Measurements from ENCODE around the gene RPTOR.

The RPTOR gene

DNA sequence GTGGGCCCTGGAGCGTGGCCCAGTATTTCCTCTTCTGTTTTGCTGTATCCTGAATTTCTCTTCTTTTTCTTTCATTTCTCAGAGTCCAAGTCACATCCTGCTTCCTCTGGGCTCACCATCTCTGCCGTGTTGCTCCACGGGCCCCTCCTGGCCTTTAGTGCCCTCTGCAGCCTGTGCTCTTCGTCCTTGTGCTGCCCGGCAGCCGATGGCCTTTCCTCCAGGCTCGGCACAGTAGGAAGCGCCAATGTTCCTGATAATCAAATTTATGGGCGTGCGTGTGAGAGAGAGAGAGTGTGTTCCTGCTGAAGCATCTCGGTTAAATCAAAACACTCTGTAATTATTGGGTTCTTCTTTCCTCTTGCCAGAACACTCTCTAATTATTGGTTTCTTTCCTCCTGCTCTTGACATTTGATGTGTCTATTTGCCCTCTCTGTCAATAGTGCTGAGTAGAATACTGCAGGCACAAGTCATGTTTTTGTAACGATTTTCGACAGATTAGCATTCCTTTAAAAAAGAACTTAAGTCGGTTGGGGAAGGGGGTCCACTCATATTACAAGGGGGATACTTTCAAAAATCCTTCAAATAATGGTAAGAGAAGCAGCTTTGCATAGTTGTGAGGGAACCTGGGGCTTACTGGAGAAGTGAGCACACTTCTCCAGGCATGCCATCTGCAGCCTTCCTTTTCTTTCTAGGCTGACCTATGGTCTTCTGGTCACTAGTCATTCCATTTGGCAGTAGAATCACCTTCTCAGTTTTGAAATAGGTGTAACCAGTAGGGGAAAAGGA, 126.6 kb downstream of the RPTOR start:
- Histone ChIP-seq H3K4me3 (ENCODE audit: low read depth, low read length) (no peak overlapping the region), H3K9ac (ENCODE audit: low read depth, low read length) (no peak overlapping the region), H3K9me3 (ENCODE audit: control insufficient read depth, insufficient read depth, low read length) (no peaks in the 10 kb centered on the region), H3K36me3 (ENCODE audit: control insufficient read depth, insufficient read depth, low read length) (no peaks in the 10 kb centered on the region), H3K4me1 (ENCODE audit: control insufficient read depth, insufficient read depth, low read length) (peaks cover 4% of the 10 kb centered on the region), H3K27me3 (ENCODE audit: control insufficient read depth, insufficient read depth, low read length) (no peaks in the 10 kb centered on the region)

DNA sequence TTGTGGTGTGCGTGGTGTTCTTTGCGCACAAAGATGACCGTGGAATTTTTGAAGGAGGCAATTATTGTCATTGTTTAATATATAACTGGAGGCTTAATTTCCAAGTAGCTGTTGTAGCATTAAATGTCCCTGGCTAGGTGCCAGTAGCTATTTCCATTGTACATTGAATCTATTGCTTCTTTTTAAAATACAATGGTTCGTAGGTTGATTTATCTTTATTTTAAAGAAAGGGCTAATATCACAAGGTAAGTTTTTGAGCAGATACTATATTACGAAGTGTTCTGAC, 127.1 kb downstream of the RPTOR start:
- Histone ChIP-seq H3K9me3 (ENCODE audit: control insufficient read depth, insufficient read depth, low read length) (no peaks in the 10 kb centered on the region), H3K4me3 (ENCODE audit: low read depth, low read length) (no peak overlapping the region), H3K36me3 (ENCODE audit: control insufficient read depth, insufficient read depth, low read length) (no peaks in the 10 kb centered on the region), H3K27me3 (ENCODE audit: control insufficient read depth, insufficient read depth, low read length) (no peaks in the 10 kb centered on the region), H3K4me1 (ENCODE audit: control insufficient read depth, insufficient read depth, low read length) (peaks cover 4% of the 10 kb centered on the region), H3K9ac (ENCODE audit: low read depth, low read length) (no peak overlapping the region)

DNA sequence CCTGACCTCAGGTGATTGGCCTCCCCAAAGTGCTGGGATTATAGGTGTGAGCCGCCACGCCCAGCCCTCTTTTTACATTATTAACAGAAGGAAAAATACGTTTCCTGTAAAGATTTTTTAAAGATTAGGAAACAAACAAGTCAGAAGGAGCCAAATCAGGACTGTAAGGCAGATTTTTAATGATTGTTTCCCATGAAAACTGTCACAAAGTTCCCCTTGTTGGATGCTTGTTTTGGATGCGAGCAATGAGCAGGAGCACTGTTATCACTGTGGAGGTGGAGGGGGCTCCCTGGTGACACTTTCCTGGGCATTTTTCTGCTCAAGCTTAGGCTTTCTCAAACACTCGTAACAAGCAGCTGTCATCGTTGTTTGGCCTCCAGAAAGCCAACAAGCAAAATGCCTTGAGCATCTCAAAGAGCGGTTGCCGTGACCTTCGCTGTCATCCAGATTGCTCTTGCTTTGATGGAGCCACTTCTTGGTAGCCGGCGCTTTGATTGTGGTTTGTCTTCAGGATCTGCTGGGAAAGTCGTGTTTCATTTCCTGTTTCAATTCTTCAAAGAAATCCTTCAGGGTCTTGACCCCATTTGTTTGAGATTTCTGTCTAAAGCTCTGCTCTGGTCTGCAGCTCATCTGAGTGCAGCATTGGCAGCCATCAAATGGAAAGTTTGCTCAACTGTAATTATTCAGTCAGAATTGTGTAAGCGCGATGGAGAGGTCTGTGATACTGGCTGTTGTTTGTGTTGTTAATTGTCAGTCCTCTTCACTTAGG, 128.7 kb downstream of the RPTOR start:
- H3K4me1 ChIP-seq (ENCODE audit: control insufficient read depth, insufficient read depth, low read length): peaks cover 2% of the 10 kb centered on the region
- no peaks in the 10 kb centered on the region for H3K9me3 ChIP-seq (ENCODE audit: control insufficient read depth, insufficient read depth, low read length)
- no peak overlapping the region for H3K9ac ChIP-seq (ENCODE audit: low read depth, low read length)
- no peak overlapping the region for H3K4me3 ChIP-seq (ENCODE audit: low read depth, low read length)
- H3K36me3 ChIP-seq (ENCODE audit: control insufficient read depth, insufficient read depth, low read length): no peaks in the 10 kb centered on the region
- no peaks in the 10 kb centered on the region for H3K27me3 ChIP-seq (ENCODE audit: control insufficient read depth, insufficient read depth, low read length)

DNA sequence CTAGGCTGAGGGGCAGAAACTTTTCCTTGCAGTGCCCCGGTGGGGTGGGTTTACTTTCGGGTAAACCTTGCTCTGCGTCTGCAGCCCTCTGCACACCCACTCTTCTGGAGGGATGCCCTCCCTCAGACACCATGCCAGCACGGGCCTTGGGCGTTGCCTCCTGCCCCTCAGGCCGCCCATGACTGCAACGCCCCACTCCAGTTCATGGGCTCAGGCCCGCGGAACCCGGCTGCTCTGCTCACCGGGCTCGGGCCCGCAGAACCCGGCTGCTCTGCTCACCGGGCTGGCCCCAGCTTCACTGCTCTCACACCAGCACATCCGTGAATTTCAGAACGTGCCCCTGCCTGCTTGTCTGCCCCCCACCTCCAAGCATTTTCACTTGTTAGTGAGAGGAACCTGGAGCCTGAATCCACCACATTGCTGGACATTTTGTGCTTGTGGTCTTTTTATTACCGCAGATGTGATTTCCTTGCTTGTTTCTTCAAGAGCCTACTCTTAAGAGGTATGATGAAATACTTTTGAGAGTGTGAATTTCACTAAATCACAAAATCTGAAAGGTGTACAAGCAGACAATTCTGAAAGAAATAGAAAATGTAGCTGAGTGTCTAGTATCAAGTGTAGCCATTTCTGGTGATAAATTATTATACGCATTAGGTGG, 130.9 kb downstream of the RPTOR start:
- Histone ChIP-seq H3K9ac (ENCODE audit: low read depth, low read length) (no peak overlapping the region), H3K27me3 (ENCODE audit: control insufficient read depth, insufficient read depth, low read length) (no peaks in the 10 kb centered on the region), H3K4me1 (ENCODE audit: control insufficient read depth, insufficient read depth, low read length) (no peaks in the 10 kb centered on the region), H3K4me3 (ENCODE audit: low read depth, low read length) (no peak overlapping the region), H3K36me3 (ENCODE audit: control insufficient read depth, insufficient read depth, low read length) (no peaks in the 10 kb centered on the region), H3K9me3 (ENCODE audit: control insufficient read depth, insufficient read depth, low read length) (no peaks in the 10 kb centered on the region)

DNA sequence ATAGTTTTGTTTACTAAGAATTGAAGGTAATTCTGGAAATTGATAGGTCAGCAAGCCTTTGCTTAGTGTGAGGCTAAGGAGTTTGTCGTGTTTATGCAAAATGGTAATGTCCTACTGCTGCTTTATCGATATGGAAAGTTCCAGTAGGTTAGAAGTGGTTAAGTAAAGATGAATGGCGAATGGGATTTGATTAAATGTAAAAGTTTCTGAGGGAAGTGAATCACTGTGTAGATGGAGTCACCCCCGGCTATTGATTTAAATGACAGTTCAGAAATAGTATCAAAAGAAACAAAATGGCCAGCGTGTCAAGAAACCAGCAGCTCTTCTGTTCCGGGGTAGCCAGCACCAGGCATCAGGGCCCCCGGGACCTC, 131.4 kb downstream of the RPTOR start:
- H3K36me3 ChIP-seq (ENCODE audit: control insufficient read depth, insufficient read depth, low read length): no peaks in the 10 kb centered on the region
- H3K4me3 ChIP-seq (ENCODE audit: low read depth, low read length): no peak overlapping the region
- H3K4me1 ChIP-seq (ENCODE audit: control insufficient read depth, insufficient read depth, low read length): no peaks in the 10 kb centered on the region
- H3K9ac ChIP-seq (ENCODE audit: low read depth, low read length): no peak overlapping the region
- no peaks in the 10 kb centered on the region for H3K27me3 ChIP-seq (ENCODE audit: control insufficient read depth, insufficient read depth, low read length)
- H3K9me3 ChIP-seq (ENCODE audit: control insufficient read depth, insufficient read depth, low read length): no peaks in the 10 kb centered on the region

DNA sequence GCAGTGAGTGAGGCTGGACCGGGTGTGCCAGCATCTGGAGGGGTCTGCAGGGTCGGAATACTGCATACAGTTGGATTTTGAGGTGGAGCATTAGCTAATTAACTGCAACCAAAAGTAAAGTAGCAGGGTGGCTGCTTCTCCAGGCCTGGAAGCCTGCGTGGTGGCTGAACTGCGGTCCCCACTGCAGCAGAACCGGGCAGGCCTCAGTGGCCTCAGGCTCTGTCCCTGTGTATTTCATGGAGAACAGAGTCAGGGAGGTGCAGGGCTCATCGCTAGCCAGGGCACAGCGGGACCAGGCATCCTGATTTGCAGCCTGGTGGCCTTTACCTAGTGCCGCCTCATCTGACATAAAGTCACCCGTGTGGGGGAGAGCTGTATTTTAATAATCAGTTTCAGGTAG, 131.9 kb downstream of the RPTOR start:
- Histone ChIP-seq H3K4me3 (ENCODE audit: low read depth, low read length) (no peak overlapping the region), H3K27me3 (ENCODE audit: control insufficient read depth, insufficient read depth, low read length) (no peaks in the 10 kb centered on the region), H3K9ac (ENCODE audit: low read depth, low read length) (no peak overlapping the region), H3K36me3 (ENCODE audit: control insufficient read depth, insufficient read depth, low read length) (no peaks in the 10 kb centered on the region), H3K4me1 (ENCODE audit: control insufficient read depth, insufficient read depth, low read length) (no peaks in the 10 kb centered on the region), H3K9me3 (ENCODE audit: control insufficient read depth, insufficient read depth, low read length) (no peaks in the 10 kb centered on the region)

DNA sequence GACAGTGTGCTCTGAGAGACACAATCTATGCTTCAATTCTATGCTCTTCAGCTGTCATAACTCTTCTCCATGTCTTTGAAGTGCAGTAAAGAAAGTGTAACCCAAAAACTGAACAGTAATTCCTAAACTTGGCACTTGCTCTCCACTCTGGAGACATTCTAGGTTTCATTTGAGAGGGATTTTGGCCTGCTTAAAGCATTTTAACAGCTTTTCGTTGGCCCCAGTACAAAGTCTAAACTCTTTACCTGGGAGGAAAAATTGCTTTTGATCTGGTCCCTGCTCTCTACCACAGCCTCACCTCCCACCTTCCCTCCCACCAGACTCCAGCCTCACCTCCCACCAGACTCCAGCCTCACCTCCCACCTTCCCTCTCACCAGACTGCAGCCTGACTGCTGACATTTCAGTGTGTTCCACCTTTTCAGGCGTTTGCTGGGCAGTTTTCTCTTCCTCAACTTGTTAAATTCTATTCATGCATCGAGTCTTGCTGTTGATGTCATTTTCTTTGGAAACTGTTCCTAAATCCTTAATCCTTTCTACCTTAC, 132.6 kb downstream of the RPTOR start:
- Histone ChIP-seq H3K4me3 (ENCODE audit: low read depth, low read length) (no peak overlapping the region), H3K36me3 (ENCODE audit: control insufficient read depth, insufficient read depth, low read length) (no peaks in the 10 kb centered on the region), H3K4me1 (ENCODE audit: control insufficient read depth, insufficient read depth, low read length) (no peaks in the 10 kb centered on the region), H3K27me3 (ENCODE audit: control insufficient read depth, insufficient read depth, low read length) (no peaks in the 10 kb centered on the region), H3K9ac (ENCODE audit: low read depth, low read length) (no peak overlapping the region), H3K9me3 (ENCODE audit: control insufficient read depth, insufficient read depth, low read length) (no peaks in the 10 kb centered on the region)

DNA sequence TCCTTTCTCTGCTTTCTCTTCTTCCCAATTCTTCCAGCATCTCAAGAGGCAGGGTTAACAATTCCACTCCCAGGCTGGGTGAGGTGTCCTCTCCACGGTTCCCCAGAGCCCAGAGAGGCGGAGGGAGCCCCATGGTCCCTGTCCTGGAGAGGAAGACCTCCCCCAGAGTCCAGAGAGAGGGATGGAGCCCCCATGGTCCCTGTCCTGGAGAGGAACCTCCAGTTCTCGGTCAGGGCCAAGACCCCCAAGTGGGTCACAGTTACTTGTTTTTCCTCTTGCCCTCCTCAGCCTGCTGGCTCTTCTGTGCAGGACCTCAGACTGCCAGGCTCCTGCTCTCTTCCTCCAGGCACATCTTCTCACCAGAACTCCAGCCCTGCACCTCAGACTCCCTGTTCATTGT, 135.2 kb downstream of the RPTOR start:
- H3K9ac ChIP-seq (ENCODE audit: low read depth, low read length): no peak overlapping the region
- H3K4me3 ChIP-seq (ENCODE audit: low read depth, low read length): no peak overlapping the region
- no peaks in the 10 kb centered on the region for H3K36me3 ChIP-seq (ENCODE audit: control insufficient read depth, insufficient read depth, low read length)
- H3K9me3 ChIP-seq (ENCODE audit: control insufficient read depth, insufficient read depth, low read length): no peaks in the 10 kb centered on the region
- no peaks in the 10 kb centered on the region for H3K4me1 ChIP-seq (ENCODE audit: control insufficient read depth, insufficient read depth, low read length)
- H3K27me3 ChIP-seq (ENCODE audit: control insufficient read depth, insufficient read depth, low read length): no peaks in the 10 kb centered on the region

DNA sequence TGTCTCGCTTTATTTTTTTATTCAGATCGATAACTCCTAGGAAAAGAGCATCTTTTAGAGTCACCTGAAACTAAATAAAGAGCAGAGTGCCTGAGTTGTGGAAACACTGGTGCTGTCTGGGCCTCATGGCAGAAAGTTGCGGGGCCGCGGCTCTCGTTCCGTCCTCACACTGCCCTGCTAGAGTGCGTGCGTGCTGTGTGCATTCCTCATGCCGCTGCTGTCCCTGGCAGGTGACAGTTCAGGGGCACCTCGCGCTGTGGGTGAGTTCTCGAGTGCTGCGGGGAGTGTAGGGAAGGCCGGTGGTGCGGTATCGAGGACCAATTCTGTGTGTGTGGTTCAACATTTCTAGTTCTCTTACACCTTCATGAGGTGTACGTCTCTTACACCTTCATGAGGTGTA, 136.6 kb downstream of the RPTOR start:
- H3K9me3 ChIP-seq (ENCODE audit: control insufficient read depth, insufficient read depth, low read length): no peaks in the 10 kb centered on the region
- H3K9ac ChIP-seq (ENCODE audit: low read depth, low read length): no peak overlapping the region
- no peaks in the 10 kb centered on the region for H3K36me3 ChIP-seq (ENCODE audit: control insufficient read depth, insufficient read depth, low read length)

DNA sequence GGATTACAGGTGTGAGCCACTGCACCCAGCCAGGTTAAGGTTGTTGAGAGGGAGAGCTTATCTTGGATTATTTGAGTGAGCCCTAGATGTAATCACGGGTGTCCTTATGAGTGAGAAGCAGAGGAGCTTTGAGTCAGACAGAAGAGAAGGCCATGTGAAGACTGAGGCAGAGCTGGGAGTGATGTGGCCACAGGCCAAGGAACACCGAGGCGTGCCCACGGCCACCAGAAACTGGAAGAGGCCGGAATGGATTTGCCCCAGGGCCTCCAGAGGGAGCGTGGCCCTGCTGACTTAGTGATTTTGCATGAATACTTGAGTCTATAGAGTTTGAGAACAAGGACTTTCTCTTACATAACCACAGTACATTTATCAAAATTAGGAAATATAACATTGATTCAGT, 137.7 kb downstream of the RPTOR start:
- H3K36me3 ChIP-seq (ENCODE audit: control insufficient read depth, insufficient read depth, low read length): no peaks in the 10 kb centered on the region
- H3K27me3 ChIP-seq (ENCODE audit: control insufficient read depth, insufficient read depth, low read length): no peaks in the 10 kb centered on the region
- no peak overlapping the region for H3K4me3 ChIP-seq (ENCODE audit: low read depth, low read length)
- H3K4me1 ChIP-seq (ENCODE audit: control insufficient read depth, insufficient read depth, low read length): no peaks in the 10 kb centered on the region
- no peaks in the 10 kb centered on the region for H3K9me3 ChIP-seq (ENCODE audit: control insufficient read depth, insufficient read depth, low read length)
- H3K9ac ChIP-seq (ENCODE audit: low read depth, low read length): no peak overlapping the region

More for the DNA sequence above, 136.6 kb downstream of the RPTOR start:
- Histone ChIP-seq H3K27me3 (ENCODE audit: control insufficient read depth, insufficient read depth, low read length) (no peaks in the 10 kb centered on the region), H3K4me1 (ENCODE audit: control insufficient read depth, insufficient read depth, low read length) (no peaks in the 10 kb centered on the region), H3K4me3 (ENCODE audit: low read depth, low read length) (no peak overlapping the region)

DNA sequence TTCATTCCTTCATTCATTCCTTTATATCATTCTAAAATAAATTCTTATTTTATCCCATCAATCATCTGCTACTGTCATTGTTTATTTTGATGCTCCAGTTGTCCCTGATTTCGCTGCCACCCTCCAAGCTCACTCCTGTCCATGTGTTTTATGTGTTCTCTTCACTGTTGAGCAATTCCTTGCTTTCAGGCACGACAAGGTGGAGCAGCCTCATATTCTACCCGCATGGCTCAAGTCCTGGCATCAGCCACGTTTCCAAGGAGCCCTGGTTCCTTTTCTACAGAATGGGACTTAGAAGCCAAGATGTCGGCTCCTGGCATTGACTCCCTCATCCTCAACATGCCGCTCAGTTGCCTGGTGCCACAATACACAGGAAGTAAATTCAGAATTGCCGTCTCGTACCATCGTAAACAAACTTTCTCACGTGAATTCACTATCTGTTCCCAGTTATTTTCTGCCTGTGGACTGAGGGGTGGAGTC, 139.0 kb downstream of the RPTOR start:
- H3K9me3 ChIP-seq (ENCODE audit: control insufficient read depth, insufficient read depth, low read length): no peaks in the 10 kb centered on the region
- H3K4me3 ChIP-seq (ENCODE audit: low read depth, low read length): no peak overlapping the region
- no peaks in the 10 kb centered on the region for H3K27me3 ChIP-seq (ENCODE audit: control insufficient read depth, insufficient read depth, low read length)
- H3K4me1 ChIP-seq (ENCODE audit: control insufficient read depth, insufficient read depth, low read length): no peaks in the 10 kb centered on the region
- H3K36me3 ChIP-seq (ENCODE audit: control insufficient read depth, insufficient read depth, low read length): no peaks in the 10 kb centered on the region
- H3K9ac ChIP-seq (ENCODE audit: low read depth, low read length): no peak overlapping the region

All from iPS-15b (cell line).